Adrenal gland (tissue), 5 donors: ENCODE data around the gene KLK15.

Source experiments
- POLR2A ChIP-seq, 2 donors: fragments of 450-650 bp; IDR thresholded peaks; one replicate each; pipeline ENCODE4 v1.6.1; 2017; ENCODE audit warnings: antibody characterized with exemption in 2 of 2, mild to moderate bottlenecking in 2 of 2, moderate library complexity in 1 of 2
- TF ChIP-seq, protein P1 (sequence below), 6 experiments: fragments of 450-650 bp in 4 of 6; fragments of 200-600 bp in 2 of 6; sonication (generic) in 1 of 6; IDR thresholded peaks; 1 replicate in 5 of 6; 2 replicates in 1 of 6; pipeline versions ENCODE4 v1.5.1 to v1.8.0; 2016 to 2021; ENCODE audit warnings: antibody characterized with exemption in 6 of 6, mild to moderate bottlenecking in 2 of 6, moderate library complexity in 1 of 6
- donor health status: DM: no; HTN: no; CAD: no.

DNA sequence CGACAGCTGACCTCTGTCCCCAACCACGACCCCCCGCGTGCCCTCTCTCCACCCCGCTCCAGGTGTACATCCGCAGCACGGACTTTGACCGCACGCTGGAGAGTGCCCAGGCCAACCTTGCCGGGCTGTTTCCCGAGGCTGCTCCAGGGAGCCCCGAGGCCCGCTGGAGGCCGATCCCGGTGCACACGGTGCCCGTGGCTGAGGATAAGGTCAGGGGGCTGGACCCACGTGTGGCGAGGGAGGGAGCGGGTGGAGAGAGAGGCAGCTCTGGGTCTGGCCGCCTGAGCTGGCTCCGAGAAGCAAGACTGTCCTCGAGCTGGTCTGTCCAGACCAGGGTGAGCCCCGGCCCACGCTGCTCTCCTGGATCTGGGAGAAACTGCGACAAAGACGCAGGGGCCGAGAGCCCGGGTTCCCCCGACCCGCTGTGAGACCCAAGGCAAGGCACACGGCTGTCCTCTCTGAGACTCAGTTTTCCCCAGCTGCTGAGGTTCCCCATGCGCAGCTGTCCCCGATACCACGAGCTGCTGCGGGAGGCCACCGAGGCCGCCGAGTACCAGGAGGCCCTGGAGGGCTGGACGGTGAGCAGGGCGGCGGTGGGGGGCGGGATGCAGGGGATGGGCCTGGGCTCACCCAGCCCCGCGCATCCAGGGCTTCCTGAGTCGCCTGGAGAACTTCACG is 41.6 kb downstream of the KLK15 start:
- TF ChIP-seq, protein P1, sequence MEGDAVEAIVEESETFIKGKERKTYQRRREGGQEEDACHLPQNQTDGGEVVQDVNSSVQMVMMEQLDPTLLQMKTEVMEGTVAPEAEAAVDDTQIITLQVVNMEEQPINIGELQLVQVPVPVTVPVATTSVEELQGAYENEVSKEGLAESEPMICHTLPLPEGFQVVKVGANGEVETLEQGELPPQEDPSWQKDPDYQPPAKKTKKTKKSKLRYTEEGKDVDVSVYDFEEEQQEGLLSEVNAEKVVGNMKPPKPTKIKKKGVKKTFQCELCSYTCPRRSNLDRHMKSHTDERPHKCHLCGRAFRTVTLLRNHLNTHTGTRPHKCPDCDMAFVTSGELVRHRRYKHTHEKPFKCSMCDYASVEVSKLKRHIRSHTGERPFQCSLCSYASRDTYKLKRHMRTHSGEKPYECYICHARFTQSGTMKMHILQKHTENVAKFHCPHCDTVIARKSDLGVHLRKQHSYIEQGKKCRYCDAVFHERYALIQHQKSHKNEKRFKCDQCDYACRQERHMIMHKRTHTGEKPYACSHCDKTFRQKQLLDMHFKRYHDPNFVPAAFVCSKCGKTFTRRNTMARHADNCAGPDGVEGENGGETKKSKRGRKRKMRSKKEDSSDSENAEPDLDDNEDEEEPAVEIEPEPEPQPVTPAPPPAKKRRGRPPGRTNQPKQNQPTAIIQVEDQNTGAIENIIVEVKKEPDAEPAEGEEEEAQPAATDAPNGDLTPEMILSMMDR (IDR thresholded peaks at IDR 0.05): no peak
- TF ChIP-seq POLR2A (IDR thresholded peaks at IDR 0.05): no peak
